H1 (cell line): ENCODE data around the gene UBE2E1. TPM values are rescaled to one million over a fixed set of nuclear protein-coding genes. Genes with fewer than 3 reads are reported as not detected.

ENCODE experiments used
- CTCF ChIA-PET: fragments of 300-600 bp; sonication (Branson Sonifier 250); formaldehyde crosslinking; loops from one replicate; lab custom pipeline; 2021; ENCODE audit not compliant: partially characterized antibody; lab: Charles Lee
- POLR2A ChIA-PET: fragments of 300-600 bp; sonication (Branson Sonifier 250); formaldehyde crosslinking; loops from one replicate; lab custom pipeline; 2021; ENCODE audit warnings: inconsistent platforms; ENCODE audit not compliant: partially characterized antibody; lab: Charles Lee
- DNase-seq, 2 experiments: peaks; one replicate each; pipeline versions ENCODE4 v3.0.0 to v3.0.0-alpha.2; 2010 to 2022; ENCODE audit warnings: low spot score in 2 of 2, low read depth in 1 of 2, mixed read lengths in 1 of 2
- FAIRE-seq: peaks from 2 replicates; lab custom pipeline; 2011; peaks lifted over from hg19 to GRCh38; lab: Jason Lieb, UNC
- H2AFZ ChIP-seq: 2 replicates; pipeline ENCODE4 v1.8.1; 2012; ENCODE audit warnings: low read length, inconsistent platforms
- H2AK5ac ChIP-seq: 2 replicates; pipeline ENCODE4 v1.6.1; 2013; ENCODE audit warnings: low read depth, low read length
- H2BK120ac ChIP-seq: replicated peaks from 2 replicates; pipeline ENCODE3; 2013; ENCODE audit warnings: low read depth, low read length, inconsistent platforms
- H2BK12ac ChIP-seq: 2 replicates; pipeline ENCODE4 v1.6.1; 2013; ENCODE audit warnings: low read depth, low read length
- H2BK15ac ChIP-seq: 2 replicates; pipeline ENCODE4 v1.6.1; 2013; ENCODE audit warnings: low read length
- H2BK20ac ChIP-seq: 2 replicates; pipeline ENCODE4 v1.6.1; 2013; ENCODE audit warnings: low read length
- H2BK5ac ChIP-seq: 2 replicates; pipeline ENCODE4 v1.6.1; 2013; ENCODE audit warnings: low read depth, low read length
- H3K14ac ChIP-seq: 2 replicates; pipeline ENCODE4 v1.6.1; 2013; ENCODE audit warnings: inconsistent platforms; ENCODE audit not compliant: insufficient read length
- H3K18ac ChIP-seq: 2 replicates; pipeline ENCODE4 v1.6.1; 2013; ENCODE audit warnings: low read length; ENCODE audit errors: extremely low read depth
- H3K23ac ChIP-seq: 2 replicates; pipeline ENCODE4 v1.6.1; 2013; ENCODE audit warnings: inconsistent platforms; ENCODE audit not compliant: insufficient read length
- H3K23me2 ChIP-seq: 2 replicates; pipeline ENCODE4 v1.6.1; 2013; ENCODE audit warnings: low read depth, low read length
- H3K27ac ChIP-seq: 2 replicates; pipeline ENCODE4 v1.6.1; 2011; ENCODE audit warnings: low read depth, low read length, inconsistent platforms
- H3K27me3 ChIP-seq, 4 experiments: replicated peaks in 1 of 4; 1 replicate in 1 of 4; 2 replicates in 3 of 4; pipeline versions ENCODE4 v1.6.1 to v1.8.1; 2011 to 2013; ENCODE audit warnings: low read length in 3 of 4, mild to moderate bottlenecking in 3 of 4, inconsistent platforms in 2 of 4, mixed read lengths in 2 of 4, moderate library complexity in 1 of 4; ENCODE audit not compliant: control insufficient read depth in 3 of 4, insufficient read depth in 3 of 4; ENCODE audit errors: extremely low read depth in 1 of 4
- H3K36me3 ChIP-seq, 4 experiments: 2 replicates each; pipeline versions ENCODE4 v1.6.1 to v1.8.1; 2011 to 2013; ENCODE audit warnings: mild to moderate bottlenecking in 4 of 4, low read length in 3 of 4, moderate library complexity in 2 of 4, control low read depth in 1 of 4, inconsistent platforms in 1 of 4; ENCODE audit not compliant: insufficient read depth in 4 of 4, control insufficient read depth in 2 of 4
- H3K4ac ChIP-seq: replicated peaks from 2 replicates; pipeline ENCODE3; 2013; ENCODE audit warnings: low read length, low read depth, mixed read lengths, inconsistent platforms; ENCODE audit not compliant: insufficient read length
- H3K4me1 ChIP-seq, 4 experiments: replicated peaks in 1 of 4; 1 replicate in 1 of 4; 2 replicates in 3 of 4; pipeline versions ENCODE4 v1.6.1 to v1.8.1; 2011 to 2013; ENCODE audit warnings: low read length in 3 of 4, inconsistent platforms in 2 of 4, mixed read lengths in 1 of 4; ENCODE audit not compliant: insufficient read depth in 4 of 4, control insufficient read depth in 3 of 4
- H3K4me2 ChIP-seq, 2 experiments: 2 replicates each; pipeline versions ENCODE4 v1.6.1 to v1.8.1; 2011 to 2013; ENCODE audit warnings: low read depth in 2 of 2, low read length in 2 of 2, control low read depth in 1 of 2, inconsistent platforms in 1 of 2, mild to moderate bottlenecking in 1 of 2; ENCODE audit not compliant: insufficient read depth in 1 of 2
- H3K4me3 ChIP-seq, 4 experiments: fragments of 200-600, 300-600 bp in 1 of 4; sonication (generic), shearing (Covaris generic), sonication (Bioruptor Twin) in 1 of 4; 2 replicates each; pipeline versions ENCODE4 v1.5.1 to v1.8.1; 2011 to 2016; ENCODE audit warnings: low read length in 4 of 4, low read depth in 3 of 4, control low read depth in 2 of 4, inconsistent platforms in 2 of 4, mild to moderate bottlenecking in 2 of 4, mixed read lengths in 1 of 4, moderate library complexity in 1 of 4; ENCODE audit not compliant: insufficient read depth in 2 of 4; ENCODE audit errors: extremely low read depth in 1 of 4
- H3K56ac ChIP-seq: replicated peaks from 2 replicates; pipeline ENCODE3; 2013; ENCODE audit warnings: low read depth, mild to moderate bottlenecking, mixed read lengths, low read length, inconsistent platforms; ENCODE audit not compliant: insufficient read length
- H3K79me1 ChIP-seq: 2 replicates; pipeline ENCODE4 v1.6.1; 2013; ENCODE audit warnings: low read depth, low read length, control low read depth
- H3K79me2 ChIP-seq, 2 experiments: 2 replicates each; pipeline versions ENCODE4 v1.6.1 to v1.8.1; 2012 to 2013; ENCODE audit warnings: low read length in 2 of 2, mild to moderate bottlenecking in 2 of 2, inconsistent platforms in 1 of 2; ENCODE audit not compliant: insufficient read depth in 2 of 2, control insufficient read depth in 1 of 2
- H3K9ac ChIP-seq, 4 experiments: replicated peaks in 1 of 4; 1 replicate in 1 of 4; 2 replicates in 3 of 4; pipeline versions ENCODE4 v1.6.1 to v1.8.1; 2011 to 2013; ENCODE audit warnings: low read depth in 3 of 4, low read length in 3 of 4, control low read depth in 2 of 4, mild to moderate bottlenecking in 2 of 4, moderate library complexity in 2 of 4, inconsistent platforms in 1 of 4; ENCODE audit errors: extremely low read depth in 1 of 4
- H3K9me3 ChIP-seq, 2 experiments: 2 replicates each; pipeline versions ENCODE4 v1.6.1 to v1.8.1; 2012 to 2013; ENCODE audit warnings: mild to moderate bottlenecking in 2 of 2, moderate library complexity in 2 of 2, control low read depth in 1 of 2, inconsistent platforms in 1 of 2, low read depth in 1 of 2, low read length in 1 of 2, mixed read lengths in 1 of 2; ENCODE audit not compliant: insufficient read depth in 2 of 2
- H4K20me1 ChIP-seq, 2 experiments: replicated peaks in 1 of 2; 2 replicates each; pipeline versions ENCODE3 to v1.8.1; 2011 to 2013; ENCODE audit warnings: inconsistent platforms in 2 of 2, low read length in 2 of 2, mild to moderate bottlenecking in 1 of 2; ENCODE audit not compliant: insufficient read depth in 2 of 2, control insufficient read depth in 1 of 2
- H4K5ac ChIP-seq: 2 replicates; pipeline ENCODE4 v1.6.1; 2013; ENCODE audit warnings: low read length, low read depth, mixed read lengths, inconsistent platforms; ENCODE audit not compliant: insufficient read length
- H4K8ac ChIP-seq: 2 replicates; pipeline ENCODE4 v1.8.0; 2013; ENCODE audit warnings: mild to moderate bottlenecking, moderate library complexity, low read length, inconsistent platforms; ENCODE audit not compliant: insufficient read depth; ENCODE audit errors: extremely low read depth
- H4K91ac ChIP-seq: replicated peaks from 2 replicates; pipeline ENCODE3; 2013; ENCODE audit warnings: low read length, mixed read lengths, inconsistent platforms; ENCODE audit not compliant: insufficient read length
- EGR1 ChIP-seq: IDR thresholded peaks from 2 replicates; pipeline ENCODE4 v1.6.1; 2011; ENCODE audit warnings: low read depth, low read length, borderline replicate concordance
- HDAC6 ChIP-seq: IDR thresholded peaks from one replicate; pipeline ENCODE4 v1.7.1; 2012; ENCODE audit warnings: low read depth, mild to moderate bottlenecking, inconsistent platforms, low read length, moderate library complexity
- JUN ChIP-seq: IDR thresholded peaks from 2 replicates; pipeline ENCODE4 v1.6.1; 2011; ENCODE audit warnings: low read depth, mild to moderate bottlenecking, improper control_type of control experiment, low read length
- KDM5A ChIP-seq: fragments of 200-600 bp; IDR thresholded peaks from 2 replicates; pipeline ENCODE4 v1.7.1; 2012; ENCODE audit warnings: mild to moderate bottlenecking, low read length, inconsistent platforms, mixed read lengths
- POLR2A ChIP-seq, 2 experiments: IDR thresholded peaks; 1 replicate in 1 of 2; 2 replicates in 1 of 2; pipeline ENCODE4 v1.6.1; 2011; ENCODE audit warnings: low read depth in 2 of 2, low read length in 2 of 2, mild to moderate bottlenecking in 2 of 2; ENCODE audit errors: control extremely low read depth in 1 of 2
- POLR2AphosphoS5 ChIP-seq: IDR thresholded peaks from 2 replicates; pipeline ENCODE4 v1.6.1; 2011; ENCODE audit warnings: low read depth, low read length
- POU5F1 ChIP-seq: IDR thresholded peaks from 2 replicates; pipeline ENCODE4 v1.6.1; 2011; ENCODE audit warnings: low read depth, mild to moderate bottlenecking, low read length, moderate library complexity
- RFX5 ChIP-seq: IDR thresholded peaks from 2 replicates; pipeline ENCODE4 v1.6.1; 2011; ENCODE audit warnings: low read depth, low read length, improper control_type of control experiment, borderline replicate concordance
- RXRA ChIP-seq: IDR thresholded peaks from 2 replicates; pipeline ENCODE4 v1.6.1; 2011; ENCODE audit warnings: low read depth, mild to moderate bottlenecking, low read length, moderate library complexity; ENCODE audit not compliant: insufficient read depth
- TCF12 ChIP-seq: IDR thresholded peaks from 2 replicates; pipeline ENCODE4 v1.6.1; 2011; ENCODE audit warnings: low read depth, mild to moderate bottlenecking, low read length
- USF2 ChIP-seq: IDR thresholded peaks from 2 replicates; pipeline ENCODE4 v1.6.1; 2011; ENCODE audit warnings: low read length, improper control_type of control experiment
- YY1 ChIP-seq: IDR thresholded peaks from 2 replicates; pipeline ENCODE4 v1.6.1; 2011; ENCODE audit warnings: low read depth, mild to moderate bottlenecking, low read length
- whole genome bisulfite sequencing, 2 experiments: shearing (Covaris generic) in 1 of 2; methylation state at CpG; one replicate each; pipeline versions ENCODE4 v1.1.6 to v1.1.7; 2013 to 2015; ENCODE audit warnings: low lambda C conversion rate in 2 of 2, mixed read lengths in 2 of 2, inconsistent platforms in 1 of 2, low coverage in 1 of 2, missing lambda C conversion rate in 1 of 2; ENCODE audit not compliant: insufficient replicate concordance in 2 of 2, insufficient coverage in 1 of 2, insufficient read length in 1 of 2; ENCODE audit errors: extremely low coverage in 1 of 2, missing lambda C conversion rate in 1 of 2; 5-methylcytosine and 5-hydroxymethylcytosine counted together
- polyA plus RNA-seq, 7 experiments: library from polyadenylated mRNA; depleted of rRNA in 3 of 7; stranded (reverse) in 5 of 7; unstranded in 2 of 7; fragments of >200 nt in 5 of 7; fragments of 200-250 nt in 2 of 7; gene quantifications; 1 replicate in 5 of 7; 2 replicates in 1 of 7; 4 replicates in 1 of 7; pipeline versions ENCODE4 v1.2.1 to v1.2.3, GENCODE V29; 2011 to 2013; ENCODE audit warnings: missing spikeins in 2 of 7, mixed read lengths in 2 of 7
- total RNA-seq: library from RNA; stranded (reverse); fragmentation: NEBNext Ultra II Directional; extraction: Animal tissue kit (Norgen Biotek cat#: 25700); gene quantifications from 2 replicates; pipeline ENCODE4 v1.2.1, GENCODE V29; 2021
- TF ChIP-seq, protein P1 (sequence below): IDR thresholded peaks from 2 replicates; pipeline ENCODE4 v1.6.1; 2012; ENCODE audit warnings: inconsistent platforms

The UBE2E1 gene
- total and polyA plus RNA-seq, 2 of the 8 experiments (the other 6 are each of a cell fraction or from before 2014, with no cell fraction given), result 109 to 141 TPM

DNA sequence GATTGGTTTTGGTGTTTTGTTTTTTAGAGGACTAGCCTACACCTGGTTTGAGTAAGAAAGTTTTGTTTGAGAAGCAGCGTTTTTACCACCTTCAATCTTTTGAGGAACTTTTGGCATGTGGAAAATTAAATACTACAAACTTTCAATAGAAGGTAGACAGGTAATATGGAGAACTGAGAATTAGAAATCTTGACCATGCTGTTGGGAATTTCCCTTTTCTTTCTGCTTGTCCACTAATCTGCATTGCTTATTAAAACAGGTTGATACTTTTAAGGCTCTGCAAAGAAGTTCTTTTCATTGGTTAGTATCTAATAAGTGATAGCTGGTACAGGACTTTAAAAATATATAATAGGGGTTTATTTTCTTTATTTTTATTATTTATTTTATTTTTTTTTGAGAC lies 31.9 kb downstream of the UBE2E1 start:
- Histone ChIP-seq H3K4me1 (peaks cover 0 to 4% (median 0%) of the 10 kb centered on the region in 4 experiments; a peak in 2 of 7 replicates), H4K8ac (no peak overlapping the region), H3K9me3 (no peaks in the 10 kb centered on the region), H4K91ac (no peak overlapping the region), H3K4ac (no peak overlapping the region), H3K79me2 (peaks cover 0 to 96% of the 10 kb centered on the region in 2 experiments; a peak in 3 of 4 replicates), H2BK120ac (no peak overlapping the region), H3K23me2 (no peaks in the 10 kb centered on the region; the same call in 1 of the 2 replicates), H2BK15ac (no peak overlapping the region), H3K36me3 (no peaks in the 10 kb centered on the region), H2BK12ac (no peak overlapping the region), H2BK5ac (no peak overlapping the region), H3K18ac (no peak overlapping the region), H2BK20ac (no peak overlapping the region), H3K56ac (no peak overlapping the region), H3K27ac (no peak overlapping the region), H3K14ac (no peak overlapping the region), H3K79me1 (peaks cover 4% of the 10 kb centered on the region), H3K9ac (no peak overlapping the region), H3K4me2 (no peak overlapping the region), H3K23ac (no peak overlapping the region), H2AK5ac (no peak overlapping the region), H4K5ac (no peak overlapping the region), H4K20me1 (peaks cover 5 to 13% of the 10 kb centered on the region in 2 experiments), H3K27me3 (no peaks in the 10 kb centered on the region), H2AFZ (no peak overlapping the region), H3K4me3 (no peak overlapping the region)
- TF ChIP-seq EGR1 (no peak), POLR2AphosphoS5 (no peak), POU5F1 (no peak), USF2 (no peak), JUN (no peak), RXRA (no peak), POLR2A (IDR thresholded peaks at IDR 0.05; ENCODE audit: control extremely low read depth in 1 of 2, low read depth in 2 of 2, low read length in 2 of 2) (no peak), TCF12 (no peak), YY1 (no peak), KDM5A (no peak), HDAC6 (no peak), RFX5 (no peak)
- TF ChIP-seq, protein P1, sequence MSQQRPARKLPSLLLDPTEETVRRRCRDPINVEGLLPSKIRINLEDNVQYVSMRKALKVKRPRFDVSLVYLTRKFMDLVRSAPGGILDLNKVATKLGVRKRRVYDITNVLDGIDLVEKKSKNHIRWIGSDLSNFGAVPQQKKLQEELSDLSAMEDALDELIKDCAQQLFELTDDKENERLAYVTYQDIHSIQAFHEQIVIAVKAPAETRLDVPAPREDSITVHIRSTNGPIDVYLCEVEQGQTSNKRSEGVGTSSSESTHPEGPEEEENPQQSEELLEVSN, result no peak
- POLR2A ChIA-PET, result interaction anchor here (0.8 to 4.1 kb wide), 3 partner anchors 27 to 228 kb away, joined by 3 to 16 read pairs (median 15); partner anchors contain the start of genes NKIRAS1 and RPL15
- CTCF ChIA-PET, result interaction anchor here (0.8 to 3.7 kb wide), 10 partner anchors 9 to 311 kb away, joined by 3 to 11 read pairs (median 4); no protein-coding TSS in a partner anchor
- DNase-seq (no peak), FAIRE-seq (no peak)
- WGBS, 2 experiments, result 80% methylated on average over 1 of the region's 1 CpG; no CpG with 5 or more reads in 1 of the 2 experiments
